ENCODE measurements around the gene MCM8.

Gene MCM8

GRCh38 chr20:5919626-5920544 lies 30.6 kb upstream of the MCM8 start:
- no peak overlapping the region for H3K27ac ChIP-seq

GRCh38 chr20:5920581-5920980 lies 29.9 kb upstream of the MCM8 start:
- TF ChIP-seq ZFX (IDR thresholded peaks at IDR 0.05; ENCODE audit: borderline replicate concordance): no peak
- TF ChIP-seq CTCF (IDR thresholded peaks at IDR 0.05): no peak
- no peak overlapping the region for H3K27ac ChIP-seq

More at GRCh38 chr20:5919626-5920544, 30.6 kb upstream of the MCM8 start:
- TF ChIP-seq CTCF (IDR thresholded peaks at IDR 0.05) (no peak), ZFX (IDR thresholded peaks at IDR 0.05; ENCODE audit: borderline replicate concordance) (no peak)

GRCh38 chr20:5923493-5923892 lies 27.0 kb upstream of the MCM8 start:
- TF ChIP-seq ZFX (IDR thresholded peaks at IDR 0.05; ENCODE audit: borderline replicate concordance): no peak
- no peak for TF ChIP-seq CTCF (IDR thresholded peaks at IDR 0.05)
- H3K27ac ChIP-seq: no peak overlapping the region

- no peak for TF ChIP-seq CTCF (IDR thresholded peaks at IDR 0.05)
- no peak for TF ChIP-seq ZFX (IDR thresholded peaks at IDR 0.05; ENCODE audit: borderline replicate concordance)
- no peak overlapping the region for H3K27ac ChIP-seq
Measured at GRCh38 chr20:5925551-5925950, 24.9 kb upstream of the MCM8 start.

GRCh38 chr20:5927749-5928462 lies 22.5 kb upstream of the MCM8 start:
- TF ChIP-seq CTCF (IDR thresholded peaks at IDR 0.05) (no peak), ZFX (IDR thresholded peaks at IDR 0.05; ENCODE audit: borderline replicate concordance) (no peak)

GRCh38 chr20:5928836-5929715 lies 21.4 kb upstream of the MCM8 start:
- TF ChIP-seq CTCF (IDR thresholded peaks at IDR 0.05) (no peak), ZFX (IDR thresholded peaks at IDR 0.05; ENCODE audit: borderline replicate concordance) (no peak)
- no peak overlapping the region for H3K27ac ChIP-seq

More at GRCh38 chr20:5927749-5928462, 22.5 kb upstream of the MCM8 start:
- no peak overlapping the region for H3K27ac ChIP-seq
